HG02678 (cell line): ENCODE measurements around the gene DENND4A.

Experiments used
- ATAC-seq: cut with Tn5 transposase; IDR thresholded peaks from one replicate; pipeline ENCODE4 v1.9.1; 2021; ENCODE audit warnings: mild to moderate bottlenecking, moderate library complexity; ENCODE audit not compliant: unreplicated experiment

DENND4A gene

DNA sequence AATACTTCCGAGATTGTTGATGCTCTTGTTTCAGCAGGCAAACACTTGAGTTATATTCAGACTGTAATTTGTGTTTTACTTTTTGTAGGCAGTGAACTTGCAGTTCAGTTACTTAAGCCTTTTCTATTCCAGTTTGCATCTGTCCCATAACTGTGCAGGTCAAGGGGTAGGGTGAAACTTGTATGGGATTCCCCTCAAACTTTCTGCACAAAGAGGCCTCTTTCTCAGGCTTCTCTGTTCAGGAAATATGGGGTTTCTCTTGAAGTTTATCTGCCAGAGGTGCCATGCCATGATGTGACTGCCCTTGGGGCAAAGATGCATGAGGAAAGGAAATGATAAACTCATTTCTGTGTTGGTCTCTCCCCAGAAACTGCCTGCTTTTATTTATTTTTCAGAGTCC, 103.6 kb downstream of the DENND4A start:
- ATAC-seq = no peak

DNA sequence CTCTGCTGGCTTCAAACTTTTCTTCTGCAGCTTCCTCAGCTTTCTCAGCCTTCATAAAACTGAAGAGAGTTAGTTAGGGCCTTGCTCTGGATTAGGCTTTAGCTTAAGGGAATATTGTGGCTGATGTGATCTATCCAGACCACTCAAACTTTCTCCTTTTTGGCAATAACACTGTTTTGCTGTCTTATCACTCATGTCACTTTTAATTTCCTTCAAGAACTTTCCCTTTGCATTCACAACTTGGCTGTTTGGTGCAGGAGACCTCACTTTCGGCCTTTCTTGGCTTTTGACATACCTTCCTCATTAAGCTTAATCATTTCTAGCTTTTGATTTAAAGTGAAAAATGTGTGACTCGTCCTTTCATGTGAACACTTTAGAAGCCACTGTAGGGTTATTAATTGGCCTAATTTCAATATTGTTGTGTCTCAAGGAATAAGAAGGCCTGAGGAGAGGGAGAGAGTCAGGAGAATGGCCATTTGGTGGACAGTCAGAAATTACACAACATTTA, 109.6 kb downstream of the DENND4A start:
- no peak for ATAC-seq

DNA sequence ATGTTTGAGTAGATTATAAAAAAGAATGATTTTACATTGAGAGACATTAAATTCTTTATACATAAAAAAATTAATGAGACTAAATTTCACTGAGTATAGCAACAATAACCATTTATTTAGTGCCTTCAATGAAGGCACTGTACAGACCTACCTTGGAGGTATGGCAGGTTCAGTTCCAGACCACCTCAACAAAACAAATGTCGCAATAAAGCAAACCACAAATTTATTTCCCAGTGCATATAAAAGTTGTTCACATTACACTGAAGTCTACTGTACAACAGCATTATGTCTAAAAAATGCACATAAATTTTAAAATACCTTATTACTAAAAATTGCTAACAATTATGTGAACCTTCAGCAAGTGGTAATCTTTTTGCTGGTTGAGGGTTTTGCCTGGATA, 111.5 kb downstream of the DENND4A start:
- no peak for ATAC-seq

DNA sequence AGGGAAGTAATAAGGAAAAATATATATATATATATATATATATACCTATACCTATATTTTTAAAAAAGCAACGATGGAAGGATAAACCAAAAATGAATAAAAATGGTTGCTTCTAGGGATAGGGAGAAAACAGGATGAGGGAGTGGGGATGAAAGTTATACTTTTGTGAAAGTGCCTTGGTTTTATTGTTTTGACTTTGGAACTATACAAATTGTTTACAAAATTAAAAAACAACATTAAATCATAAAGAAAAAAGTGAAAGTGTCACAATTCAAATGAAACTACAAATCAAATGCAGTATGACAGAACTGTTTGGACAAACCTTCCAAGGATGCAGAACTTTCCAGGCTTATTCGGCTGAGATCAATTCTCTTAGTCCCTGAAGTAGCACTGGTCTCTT, 116.0 kb downstream of the DENND4A start:
- ATAC-seq = no peak

DNA sequence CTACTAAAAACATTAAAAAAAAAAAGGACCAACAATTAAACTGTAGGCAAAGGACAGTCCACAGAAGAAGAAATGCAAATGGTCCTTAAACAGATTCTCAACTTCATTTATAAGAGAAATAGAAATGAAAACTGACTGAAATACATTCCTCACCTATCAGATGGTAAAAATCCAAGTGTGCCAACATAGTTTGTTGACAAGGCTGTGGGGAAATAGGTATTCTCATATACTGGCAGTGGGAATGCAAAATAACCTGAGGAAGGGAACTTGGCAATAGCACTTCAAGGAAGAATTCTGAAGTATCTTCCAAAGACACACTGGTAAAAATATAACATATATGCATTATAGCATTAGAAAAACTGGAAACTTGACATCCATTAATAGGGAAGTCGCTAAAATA, 116.5 kb downstream of the DENND4A start:
- no peak for ATAC-seq

DNA sequence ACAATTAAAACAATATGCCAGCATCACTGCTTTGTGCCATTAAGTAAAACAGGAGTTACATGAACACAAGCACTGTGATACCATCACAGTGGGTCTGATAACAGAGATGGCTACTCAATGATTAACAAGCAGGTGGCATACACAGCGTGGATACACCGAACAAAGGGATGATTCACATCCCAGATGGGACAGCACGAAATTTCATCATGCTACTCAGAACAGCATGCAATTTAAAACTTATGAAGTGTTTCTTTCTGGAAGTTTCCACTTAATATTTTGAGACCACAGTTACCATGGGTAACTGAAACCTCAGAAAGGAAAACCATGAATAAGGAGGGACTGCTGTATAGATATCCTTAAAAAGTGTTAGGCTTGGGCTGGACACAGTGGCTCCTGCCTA, 125.8 kb downstream of the DENND4A start:
- no peak for ATAC-seq

DNA sequence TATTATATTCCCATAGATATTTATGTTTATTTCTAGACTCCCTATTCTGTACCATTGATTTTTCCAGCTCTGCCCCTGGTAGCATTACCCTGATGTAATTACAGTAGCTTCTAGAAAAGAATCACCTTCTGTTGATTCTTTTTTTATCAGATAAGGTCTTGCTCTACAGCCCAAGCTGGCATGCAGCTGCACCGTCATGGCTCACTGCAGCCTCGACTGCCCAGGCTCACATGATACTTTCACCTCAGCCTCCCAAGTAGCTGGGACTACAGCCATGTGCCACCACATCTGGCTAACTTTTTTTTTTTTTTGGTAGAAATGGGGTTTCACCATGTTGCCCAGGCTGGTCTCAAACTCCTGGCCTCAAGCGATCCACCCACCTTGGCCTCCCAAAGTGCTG, 128.6 kb downstream of the DENND4A start:
- ATAC-seq = no peak

DNA sequence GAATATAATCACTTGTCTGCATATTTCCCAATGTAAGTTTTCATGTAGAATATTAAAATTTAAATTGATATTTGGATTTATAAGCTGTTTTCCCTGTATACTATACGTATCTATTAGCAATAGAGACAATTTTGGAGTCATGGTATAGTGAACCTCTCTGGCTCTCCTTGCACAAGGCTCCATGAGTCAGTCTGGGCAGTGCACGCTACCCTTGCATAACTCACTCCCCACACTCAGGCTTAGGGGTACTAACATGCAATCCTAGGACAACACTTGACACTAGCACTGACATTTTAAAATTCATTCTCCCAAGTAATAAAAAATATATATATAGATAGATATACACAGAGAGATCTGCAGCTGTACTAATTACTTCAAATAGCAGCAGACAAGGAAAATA, 131.2 kb downstream of the DENND4A start:
- no peak for ATAC-seq

DNA sequence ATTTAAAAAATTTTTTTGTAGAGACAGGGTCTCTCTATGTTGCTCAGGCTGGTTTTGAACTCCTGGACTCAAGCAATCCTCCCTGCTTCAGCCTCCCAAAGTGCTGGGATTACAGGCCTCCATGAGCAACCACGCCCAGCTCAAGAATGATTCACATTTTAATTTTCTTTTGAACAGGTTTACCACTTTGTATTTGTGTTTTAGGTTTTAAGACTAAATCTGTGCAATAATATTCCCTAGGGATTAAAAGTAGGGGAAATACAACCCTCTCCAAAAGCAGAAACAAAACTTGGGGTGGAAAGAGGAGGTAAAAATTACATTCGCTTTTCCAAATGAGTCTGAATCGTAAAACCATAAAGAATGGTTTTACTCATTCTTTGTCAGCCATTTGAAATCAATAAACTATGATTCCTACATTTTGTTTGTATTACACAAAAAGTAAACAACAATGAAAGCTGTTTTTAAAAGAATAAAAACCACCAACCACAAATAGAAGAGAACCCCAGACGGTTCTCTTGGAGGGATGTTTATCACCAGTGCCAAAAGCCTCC, 132.5 kb downstream of the DENND4A start:
- ATAC-seq = no peak

DNA sequence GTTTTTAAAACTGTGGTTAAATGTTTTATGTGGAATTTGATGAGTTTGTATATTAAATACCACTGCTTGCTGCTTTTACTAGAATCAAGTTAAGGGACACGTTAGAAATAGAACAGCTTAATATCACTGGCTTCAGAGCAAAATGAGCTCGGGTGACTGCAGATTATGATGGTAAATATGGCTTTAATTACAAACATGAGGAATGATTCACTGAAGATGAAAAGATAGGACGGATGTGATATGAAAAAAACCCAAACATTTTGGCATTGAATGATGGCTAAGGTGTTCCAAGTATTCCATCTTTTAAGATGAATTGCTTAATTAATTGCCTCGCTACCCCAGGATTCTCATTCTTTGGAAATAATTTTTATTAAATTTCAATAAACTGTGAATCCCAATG, 136.6 kb downstream of the DENND4A start:
- ATAC-seq = no peak

DNA sequence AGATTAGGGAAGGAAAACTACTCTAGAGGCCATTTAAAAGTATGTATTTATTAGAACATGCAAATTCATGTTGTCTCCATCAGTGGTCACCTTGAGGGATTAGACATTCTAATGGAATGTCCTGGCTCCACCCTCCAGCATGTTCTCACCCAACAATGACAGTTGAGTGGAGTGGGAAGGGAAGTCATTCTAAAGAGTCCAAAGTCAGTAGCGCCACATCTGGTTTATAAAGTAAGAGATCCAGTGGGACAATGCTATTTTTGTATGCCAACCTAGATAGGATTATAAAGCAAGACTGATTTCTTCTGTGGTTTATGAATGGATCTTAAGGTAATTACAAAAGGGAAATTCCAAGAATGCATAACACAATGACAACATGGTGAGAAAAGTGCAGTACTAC, 137.1 kb downstream of the DENND4A start:
- ATAC-seq = no peak

DNA sequence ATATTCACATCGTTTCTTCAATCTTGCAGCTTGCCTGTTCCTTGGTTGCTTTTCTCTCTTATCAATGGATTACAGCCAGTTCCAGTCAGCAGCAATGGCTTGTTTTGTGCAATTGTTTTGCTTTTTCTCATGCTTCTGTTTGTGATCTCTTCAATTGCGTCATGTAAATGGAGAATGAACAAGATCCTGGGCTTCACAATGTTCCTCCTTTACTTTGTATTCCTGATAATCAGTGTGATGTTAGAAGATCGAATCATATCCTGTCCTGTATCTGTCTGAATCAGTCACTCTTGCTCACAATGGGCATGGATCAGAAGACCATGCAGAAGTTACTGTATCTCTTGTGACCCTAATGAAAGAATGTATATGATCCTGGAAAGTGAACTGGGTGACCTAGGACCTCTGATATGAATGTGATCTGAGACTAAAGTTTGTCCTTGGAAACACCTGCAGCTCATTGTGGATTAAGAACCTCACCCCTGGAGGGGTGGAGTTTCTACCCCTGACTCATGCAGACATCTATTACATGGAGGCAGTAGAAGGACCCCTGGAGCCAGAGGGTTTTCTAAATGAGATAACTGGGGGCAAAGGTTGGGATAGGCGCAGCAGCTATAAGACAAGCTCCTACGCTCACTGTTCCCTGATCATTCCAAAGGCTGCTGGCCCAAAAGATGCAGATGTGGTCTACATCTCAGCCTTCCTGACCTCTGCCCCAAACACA, 138.1 kb downstream of the DENND4A start:
- ATAC-seq = no peak

DNA sequence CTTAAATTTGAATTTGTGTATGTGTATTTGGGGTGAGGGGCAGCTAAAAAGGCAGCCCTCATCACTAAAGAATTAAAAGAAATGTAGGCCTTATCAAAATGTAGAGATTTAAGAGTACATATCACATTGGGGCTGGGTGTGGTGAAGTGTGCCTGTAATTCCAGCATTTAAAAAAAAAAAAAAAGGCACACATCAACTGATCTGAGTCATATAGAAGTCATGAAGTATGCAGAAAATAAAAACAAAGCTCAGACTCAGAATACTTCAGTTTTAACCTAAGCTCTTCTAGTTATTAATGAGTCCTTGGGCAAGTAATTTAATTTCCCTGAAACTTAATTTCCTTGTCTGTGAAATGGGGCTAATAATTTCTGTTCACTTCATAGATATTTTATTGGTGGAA, 138.8 kb downstream of the DENND4A start:
- no peak for ATAC-seq

DNA sequence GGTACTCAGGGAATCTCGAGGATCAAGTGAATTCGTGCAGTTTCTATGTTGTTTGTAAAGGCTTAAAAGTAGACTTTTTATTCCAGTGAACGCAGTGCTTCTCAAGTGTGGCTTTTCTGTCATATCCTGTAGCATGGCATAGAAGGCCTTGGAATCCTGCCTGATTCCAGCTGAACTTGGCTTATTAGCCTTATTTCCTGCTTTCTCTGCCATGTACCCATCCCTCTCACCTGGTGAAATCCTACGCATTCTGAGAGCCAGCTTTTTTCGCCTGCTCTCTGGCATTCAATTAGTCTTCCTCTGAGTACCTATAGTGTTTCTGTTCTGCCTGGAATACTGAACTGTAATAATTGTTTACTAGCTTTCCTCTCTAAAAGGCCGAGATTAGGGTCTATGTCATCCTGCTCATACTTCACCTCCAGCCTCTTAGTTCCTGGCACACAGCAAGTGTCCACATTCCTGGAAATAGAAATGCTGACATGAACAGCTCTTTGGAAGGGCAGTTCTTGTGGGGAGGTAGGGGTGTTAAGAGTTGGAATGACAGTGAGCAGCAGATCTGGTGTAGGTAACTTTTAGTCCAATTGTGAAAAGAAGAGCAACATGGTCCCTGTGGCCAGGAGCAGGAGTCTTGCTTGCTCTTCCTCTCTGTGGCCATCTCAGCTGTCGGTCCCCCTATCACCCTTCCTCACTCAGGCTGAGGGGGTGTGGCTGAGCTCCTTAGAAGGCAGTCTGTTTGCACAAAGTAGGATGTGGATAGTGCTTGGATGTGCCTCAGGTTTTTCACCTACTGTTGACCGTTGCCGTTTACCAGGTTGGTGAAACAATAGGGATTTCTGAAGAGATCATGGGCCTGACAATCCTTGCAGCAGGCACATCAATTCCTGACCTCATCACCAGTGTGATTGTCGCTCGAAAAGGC, 140.0 kb downstream of the DENND4A start:
- ATAC-seq = no peak

DNA sequence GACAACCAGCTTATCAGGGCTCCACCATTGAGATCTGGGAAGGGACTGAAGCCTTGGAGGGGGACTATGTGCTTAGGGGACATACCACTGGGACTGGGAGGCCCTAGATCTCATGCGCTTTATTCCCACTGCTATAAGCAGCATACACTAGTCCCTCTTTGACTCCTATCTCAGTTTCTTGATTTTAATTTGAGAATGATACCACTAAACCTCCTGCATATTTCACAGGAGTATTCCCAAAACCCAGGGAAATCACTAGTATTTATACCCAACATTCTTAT, 141.1 kb downstream of the DENND4A start:
- ATAC-seq = no peak

DNA sequence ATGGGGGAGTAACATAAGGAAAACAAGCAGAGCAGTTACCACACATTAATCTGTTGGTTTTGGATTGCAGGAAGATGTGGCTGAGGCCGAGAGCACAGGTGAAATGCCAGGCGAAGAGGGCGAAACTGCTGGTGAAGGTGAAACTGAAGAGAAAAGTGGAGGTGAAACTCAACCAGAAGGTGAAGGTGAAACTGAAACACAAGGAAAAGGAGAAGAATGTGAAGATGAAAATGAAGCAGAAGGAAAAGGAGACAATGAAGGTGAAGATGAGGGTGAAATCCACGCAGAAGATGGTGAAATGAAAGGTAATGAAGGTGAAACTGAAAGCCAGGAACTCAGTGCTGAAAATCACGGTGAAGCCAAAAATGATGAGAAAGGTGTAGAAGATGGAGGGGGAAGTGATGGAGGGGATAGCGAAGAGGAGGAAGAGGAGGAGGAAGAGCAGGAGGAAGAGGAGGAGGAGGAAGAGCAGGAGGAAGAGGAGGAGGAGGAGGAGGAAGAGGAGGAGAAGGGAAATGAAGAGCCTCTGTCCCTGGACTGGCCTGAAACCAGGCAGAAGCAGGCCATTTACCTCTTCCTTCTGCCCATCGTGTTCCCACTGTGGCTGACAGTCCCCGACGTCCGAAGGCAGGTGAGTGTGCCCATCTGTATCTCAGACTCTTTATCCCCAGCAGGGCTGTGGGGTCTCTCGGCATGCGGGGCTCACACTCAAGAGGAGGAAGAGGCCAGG, 141.6 kb downstream of the DENND4A start:
- ATAC-seq = no peak

DNA sequence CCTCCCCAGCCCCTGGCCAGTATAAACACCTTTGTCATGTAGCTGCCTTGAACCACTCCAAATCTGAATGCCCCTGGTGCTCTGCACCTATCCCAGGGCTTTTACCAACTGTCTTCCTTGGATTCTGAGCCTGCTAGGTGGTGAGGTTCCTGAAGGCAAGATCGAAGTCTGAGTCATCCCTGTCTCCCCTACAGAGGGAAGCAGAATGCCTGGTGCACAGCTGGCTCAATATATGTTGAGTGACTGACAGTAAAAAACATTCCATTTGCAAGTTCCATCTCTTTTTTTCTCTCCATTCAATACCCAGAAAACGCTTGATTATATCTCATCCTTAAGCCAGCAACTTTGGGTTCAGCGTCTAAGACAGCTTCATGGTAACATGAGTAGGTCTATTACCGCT, 145.6 kb downstream of the DENND4A start:
- ATAC-seq = no peak

DNA sequence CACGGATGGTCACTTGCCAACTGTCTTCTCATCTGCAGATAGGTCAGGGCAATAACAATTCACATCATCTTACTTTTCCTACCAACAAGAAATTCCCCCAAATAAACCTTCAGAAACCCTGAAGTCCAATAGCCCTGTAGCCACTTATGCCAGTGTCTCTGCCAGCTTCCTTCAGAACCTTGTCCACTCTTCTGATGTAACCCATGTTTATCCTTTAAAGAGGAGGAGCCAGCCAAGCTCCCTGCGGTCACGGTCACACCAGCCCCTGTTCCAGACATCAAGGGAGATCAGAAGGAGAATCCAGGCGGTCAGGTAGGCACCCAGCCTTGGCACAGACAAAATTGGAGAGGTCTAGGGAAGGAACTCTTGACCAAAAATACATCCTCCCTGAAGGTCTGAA, 146.7 kb downstream of the DENND4A start:
- ATAC-seq = no peak

DNA sequence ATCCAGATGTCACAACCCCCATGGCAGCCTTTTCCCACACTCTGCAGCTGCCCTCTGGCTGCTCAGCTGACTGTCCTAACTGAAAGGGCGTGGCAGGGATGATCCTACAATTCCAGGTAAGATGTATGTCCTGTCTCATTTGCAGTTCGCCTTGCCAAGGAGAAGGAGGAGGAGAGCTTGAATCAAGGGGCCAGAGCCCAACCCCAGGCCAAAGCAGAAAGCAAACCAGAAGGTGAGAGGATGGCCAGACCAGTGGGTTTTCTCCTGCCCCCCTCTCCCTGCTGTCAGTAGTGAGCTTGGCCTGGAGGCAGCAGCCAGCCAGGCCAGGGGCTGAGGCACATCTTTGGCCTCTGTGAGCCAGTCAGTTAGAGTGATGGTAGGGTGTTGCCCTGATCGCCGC, 147.8 kb downstream of the DENND4A start:
- no peak for ATAC-seq

DNA sequence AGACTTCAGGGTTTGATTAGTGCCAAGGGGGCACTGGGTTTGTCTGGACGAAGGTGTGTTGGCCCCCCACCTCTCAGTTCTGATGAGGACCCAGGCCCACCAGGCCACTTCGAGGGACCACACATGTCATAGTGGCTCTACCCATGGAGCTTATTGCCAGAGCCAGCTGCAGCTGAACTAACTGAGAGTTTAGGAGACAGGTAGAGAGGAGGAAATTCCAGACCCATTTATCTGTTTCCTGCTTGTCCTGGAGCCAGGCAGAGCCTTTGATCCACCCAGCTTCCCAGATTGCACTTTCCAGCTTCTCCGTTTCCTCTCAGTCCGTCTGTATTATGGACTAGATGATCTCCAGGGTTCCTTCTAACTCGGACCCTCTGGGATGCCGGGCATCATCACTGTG, 149.5 kb downstream of the DENND4A start:
- no peak for ATAC-seq

DNA sequence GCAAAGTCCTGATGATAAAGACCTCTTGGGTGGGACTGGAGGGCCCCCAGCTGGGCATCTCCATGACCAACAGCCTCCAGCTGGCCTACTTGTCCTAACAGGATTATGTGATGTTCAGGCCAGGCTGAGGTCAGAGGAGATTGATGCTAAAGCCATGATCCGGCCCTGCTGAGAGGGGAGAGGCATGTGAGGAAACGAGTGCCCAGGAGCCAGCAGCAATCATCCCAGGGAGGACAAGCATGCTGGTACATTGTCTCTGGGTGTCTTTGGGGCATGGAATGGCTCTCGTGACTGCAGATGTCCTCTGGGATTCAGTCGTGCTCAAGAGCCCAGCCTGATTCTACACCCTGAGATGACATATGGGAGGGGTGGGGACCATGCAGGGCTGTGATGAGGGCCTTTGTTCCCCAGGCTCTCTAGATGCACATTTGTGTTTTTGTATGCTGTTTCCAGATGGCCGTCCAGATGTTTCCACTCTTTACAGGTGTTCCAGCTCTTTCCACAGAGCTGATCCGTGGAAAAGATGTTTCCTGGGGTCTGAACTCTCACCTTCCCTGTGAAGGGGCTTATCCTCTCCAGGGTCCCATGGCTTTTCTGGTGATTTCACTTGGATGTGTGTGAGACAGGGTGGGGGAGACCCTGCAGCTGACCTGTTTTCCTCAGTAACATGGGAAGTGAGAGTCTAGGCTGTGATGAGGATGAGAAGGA, 150.2 kb downstream of the DENND4A start:
- no peak for ATAC-seq
